IMR-90 (cell line): ENCODE data around the gene DOCK2. TPM values are rescaled to one million over a fixed set of nuclear protein-coding genes. Genes with fewer than 3 reads are reported as not detected.

Experiments
- ATAC-seq: fragments of 200-7000 bp; cut with Tn5 transposase; 2 replicates; pipeline ENCODE4 v1.9.1; 2020; ENCODE audit warnings: low read depth, mild to moderate bottlenecking, moderate library complexity
- BruUV-seq: library from RNA; stranded (reverse); fragments of 400-500 nt; replicated peaks from 2 replicates; lab custom pipeline; 2021; lab: Mats Ljungman, UMichigan
- CTCF ChIA-PET: fragments of 300-600 bp; formaldehyde crosslinking; extraction: SDS; loops from one replicate; lab custom pipeline; 2021; ENCODE audit warnings: antibody characterized with exemption; lab: Yijun Ruan, JAX
- POLR2A ChIA-PET: fragments of 300-600 bp; sonication (Branson Sonifier 250); formaldehyde crosslinking; loops from one replicate; lab custom pipeline; 2022; ENCODE audit warnings: antibody characterized with exemption; ENCODE audit not compliant: unreplicated experiment; lab: Charles Lee
- DNase-seq: peaks from one replicate; pipeline ENCODE4 v3.0.0; 2013
- H2AFZ ChIP-seq: replicated peaks from 2 replicates; pipeline ENCODE3; 2013; ENCODE audit warnings: low read length, mild to moderate bottlenecking; ENCODE audit not compliant: poor library complexity
- H2AK5ac ChIP-seq: 2 replicates; pipeline ENCODE4 v1.6.1; 2013; ENCODE audit warnings: low read depth, low read length, inconsistent platforms
- H2AK9ac ChIP-seq: replicated peaks from 2 replicates; pipeline ENCODE3; 2013; ENCODE audit warnings: mild to moderate bottlenecking, low read depth, low read length, moderate library complexity; ENCODE audit not compliant: poor library complexity
- H2BK120ac ChIP-seq: 2 replicates; pipeline ENCODE4 v1.6.1; 2013; ENCODE audit warnings: low read depth, low read length, inconsistent platforms
- H2BK15ac ChIP-seq: 3 replicates; pipeline ENCODE4 v1.6.1; 2013; ENCODE audit warnings: low read depth, low read length, inconsistent platforms
- H2BK20ac ChIP-seq: 2 replicates; pipeline ENCODE4 v1.6.1; 2013; ENCODE audit warnings: low read depth, mild to moderate bottlenecking, inconsistent platforms, low read length, moderate library complexity
- H2BK5ac ChIP-seq: 2 replicates; pipeline ENCODE4 v1.6.1; 2013; ENCODE audit warnings: mild to moderate bottlenecking, low read depth, low read length, inconsistent platforms; ENCODE audit not compliant: poor library complexity, severe bottlenecking
- H3K14ac ChIP-seq: replicated peaks from 2 replicates; pipeline ENCODE4 v1.6.1; 2013; ENCODE audit warnings: low read depth, low read length, inconsistent platforms
- H3K18ac ChIP-seq: 2 replicates; pipeline ENCODE4 v1.6.1; 2013; ENCODE audit warnings: low read depth, low read length, control low read depth
- H3K23ac ChIP-seq: 2 replicates; pipeline ENCODE4 v1.6.1; 2013; ENCODE audit warnings: low read depth, low read length, inconsistent platforms
- H3K27ac ChIP-seq: 2 replicates; pipeline ENCODE4 v1.5.1; 2013; ENCODE audit warnings: mild to moderate bottlenecking, control low read depth, low read length; ENCODE audit not compliant: insufficient read depth
- H3K27me3 ChIP-seq: 2 replicates; pipeline ENCODE4 v1.6.1; 2013; ENCODE audit warnings: low read length; ENCODE audit not compliant: control insufficient read depth, insufficient read depth
- H3K36me3 ChIP-seq: 2 replicates; pipeline ENCODE4 v1.6.1; 2013; ENCODE audit warnings: low read length, mixed read lengths; ENCODE audit not compliant: control insufficient read depth, insufficient read depth
- H3K4ac ChIP-seq: 2 replicates; pipeline ENCODE4 v1.6.1; 2013; ENCODE audit warnings: low read depth, low read length, inconsistent platforms
- H3K4me1 ChIP-seq: 2 replicates; pipeline ENCODE4 v1.6.1; 2013; ENCODE audit warnings: low read length, mixed read lengths; ENCODE audit not compliant: control insufficient read depth, insufficient read depth
- H3K4me2 ChIP-seq: 2 replicates; pipeline ENCODE4 v1.6.1; 2013; ENCODE audit warnings: low read depth, mild to moderate bottlenecking, control low read depth, low read length, moderate library complexity
- H3K4me3 ChIP-seq: 2 replicates; pipeline ENCODE4 v1.5.1; 2013; ENCODE audit warnings: low read depth, mild to moderate bottlenecking, control low read depth, low read length, moderate library complexity; ENCODE audit not compliant: insufficient read depth
- H3K56ac ChIP-seq: 2 replicates; pipeline ENCODE4 v1.6.1; 2013; ENCODE audit warnings: low read length, inconsistent platforms; ENCODE audit not compliant: insufficient read depth; ENCODE audit errors: extremely low read depth
- H3K79me1 ChIP-seq, 2 experiments: 2 replicates each; pipeline ENCODE4 v1.6.1; 2013; ENCODE audit warnings: low read length in 2 of 2, inconsistent platforms in 1 of 2, low read depth in 1 of 2
- H3K9ac ChIP-seq: 2 replicates; pipeline ENCODE4 v1.6.1; 2013; ENCODE audit warnings: low read depth, low read length, control low read depth
- H3K9me1 ChIP-seq: 2 replicates; pipeline ENCODE4 v1.6.1; 2013; ENCODE audit warnings: low read length, inconsistent platforms; ENCODE audit not compliant: insufficient read depth
- H3K9me3 ChIP-seq: 2 replicates; pipeline ENCODE4 v1.6.1; 2013; ENCODE audit warnings: low read length; ENCODE audit not compliant: control insufficient read depth, insufficient read depth
- H4K20me1 ChIP-seq: 2 replicates; pipeline ENCODE4 v1.6.1; 2013; ENCODE audit warnings: low read length, inconsistent platforms; ENCODE audit not compliant: insufficient read depth
- H4K5ac ChIP-seq: 2 replicates; pipeline ENCODE4 v1.6.1; 2013; ENCODE audit warnings: mild to moderate bottlenecking, low read depth, low read length, control low read depth
- H4K8ac ChIP-seq, 2 experiments: 2 replicates each; pipeline ENCODE4 v1.6.1; 2013; ENCODE audit warnings: low read depth in 2 of 2, low read length in 2 of 2, control low read depth in 1 of 2, inconsistent platforms in 1 of 2
- H4K91ac ChIP-seq: 2 replicates; pipeline ENCODE4 v1.6.1; 2013; ENCODE audit warnings: low read depth, low read length, inconsistent platforms; ENCODE audit not compliant: insufficient read depth
- BHLHE40 ChIP-seq: fragments of 150-350 bp; IDR thresholded peaks from 2 replicates; pipeline ENCODE4 v1.6.1; 2016; ENCODE audit warnings: mild to moderate bottlenecking, low read depth, low read length
- CEBPB ChIP-seq: IDR thresholded peaks from 2 replicates; pipeline ENCODE4 v1.6.1; 2012; ENCODE audit warnings: low read depth, low read length, improper control_type of control experiment
- CHD1 ChIP-seq: IDR thresholded peaks from 2 replicates; pipeline ENCODE4 v1.6.1; 2012; ENCODE audit warnings: low read depth, low read length, improper control_type of control experiment
- CTCF ChIP-seq: conservative IDR thresholded peaks from 2 replicates; pipeline ENCODE4 v1.5.1; 2012; ENCODE audit warnings: mild to moderate bottlenecking, low read depth, low read length, improper control_type of control experiment
- ELK1 ChIP-seq: fragments of 150-350 bp; IDR thresholded peaks from 2 replicates; pipeline ENCODE4 v1.6.1; 2016; ENCODE audit warnings: low read depth, mild to moderate bottlenecking, low read length, moderate library complexity, borderline replicate concordance
- FOS ChIP-seq: fragments of 150-350 bp; IDR thresholded peaks from 2 replicates; pipeline ENCODE4 v1.6.1; 2016; ENCODE audit warnings: low read depth, low read length
- MAFK ChIP-seq: IDR thresholded peaks from 2 replicates; pipeline ENCODE4 v1.6.1; 2012; ENCODE audit warnings: low read depth, low read length, improper control_type of control experiment
- MAZ ChIP-seq: IDR thresholded peaks from 2 replicates; pipeline ENCODE4 v1.6.1; 2012; ENCODE audit warnings: low read depth, mild to moderate bottlenecking, low read length, improper control_type of control experiment, moderate library complexity, borderline replicate concordance
- MXI1 ChIP-seq: IDR thresholded peaks from 2 replicates; pipeline ENCODE4 v1.6.1; 2012; ENCODE audit warnings: low read depth, mild to moderate bottlenecking, low read length, moderate library complexity, borderline replicate concordance
- NFE2L2 ChIP-seq: fragments of 150-350 bp; IDR thresholded peaks from 2 replicates; pipeline ENCODE4 v1.6.1; 2016; ENCODE audit warnings: low read depth, mild to moderate bottlenecking, low read length
- POLR2A ChIP-seq: IDR thresholded peaks from 2 replicates; pipeline ENCODE4 v1.6.1; 2012; ENCODE audit warnings: mild to moderate bottlenecking, low read depth, low read length
- RAD21 ChIP-seq: IDR thresholded peaks from 2 replicates; pipeline ENCODE4 v1.6.1; 2012; ENCODE audit warnings: low read length, improper control_type of control experiment
- RCOR1 ChIP-seq: IDR thresholded peaks from 2 replicates; pipeline ENCODE4 v1.6.1; 2012; ENCODE audit warnings: mild to moderate bottlenecking, low read length, improper control_type of control experiment; ENCODE audit not compliant: insufficient replicate concordance
- RFX5 ChIP-seq: IDR thresholded peaks from 2 replicates; pipeline ENCODE4 v1.8.0; 2012; ENCODE audit warnings: low read depth, mild to moderate bottlenecking, low read length, moderate library complexity
- SMC3 ChIP-seq: fragments of 150-350 bp; IDR thresholded peaks from 2 replicates; pipeline ENCODE4 v1.6.1; 2016; ENCODE audit warnings: low read depth, mild to moderate bottlenecking, antibody characterized with exemption, low read length, moderate library complexity
- USF2 ChIP-seq: fragments of 150-350 bp; IDR thresholded peaks from 2 replicates; pipeline ENCODE4 v1.6.1; 2017; ENCODE audit warnings: mild to moderate bottlenecking, antibody characterized with exemption, low read length, low read depth
- WGBS, 2 experiments: methylation state at CpG; one replicate each; pipeline versions ENCODE4 v1.1.5 to v1.1.7; 2013; ENCODE audit warnings: missing lambda C conversion rate in 2 of 2; ENCODE audit not compliant: insufficient read length in 1 of 2; ENCODE audit errors: extremely low coverage in 2 of 2; 5-methylcytosine and 5-hydroxymethylcytosine counted together
- dilution Hi-C: fragments of 300-500 bp; cut with HindIII; formaldehyde crosslinking; loops from one replicate; pipeline ENCODE4 v1.14.3; 2018; ENCODE audit warnings: low sequenced_read_pairs; ENCODE audit not compliant: unreplicated experiment
- in situ Hi-C: fragments of 300-500 bp; cut with MboI; formaldehyde crosslinking; loops from 3 replicates; pipeline ENCODE4 v1.14.3; 2019; ENCODE audit warnings: low sequenced_read_pairs, inconsistent platforms, mixed read lengths
- intact Hi-C: fragments of 100-400 bp; cut with micrococcal nuclease; formaldehyde crosslinking; loops from 2 replicates; pipeline ENCODE4 v1.10.0; 2022
- polyA plus RNA-seq, 3 experiments: library from polyadenylated mRNA; depleted of rRNA; stranded (reverse); fragments of >200 nt; gene quantifications; 2 replicates each; pipeline ENCODE4 v1.2.3, GENCODE V29; 2012; ENCODE audit warnings: low replicate concordance in 1 of 3
- total RNA-seq: library from RNA; depleted of rRNA; stranded (reverse); fragments of >200 nt; gene quantifications from 2 replicates; pipeline ENCODE4 v1.2.3, GENCODE V29; 2012

The DOCK2 gene
- total and polyA plus RNA-seq, 2 of the 4 experiments (the other 2 are of a cell fraction), result 0.72 to 3.0 TPM

- H3K4me1 ChIP-seq, result peaks cover 14% of the 10 kb centered on the region
- H3K9me3 ChIP-seq, result no peaks in the 10 kb centered on the region
- no peak overlapping the region for H4K8ac ChIP-seq
- no peak overlapping the region for H4K91ac ChIP-seq
- no peak overlapping the region for H3K4me2 ChIP-seq
- H4K5ac ChIP-seq, result no peak overlapping the region
- in situ Hi-C loops (no loop called here), intact Hi-C loops (loop anchor here (10.0 kb wide), 1 partner anchor 138 kb away; no protein-coding TSS in a partner anchor), dilution Hi-C loops (no loop called here)
- no peak overlapping the region for H2AK9ac ChIP-seq
- no peak overlapping the region for H2BK20ac ChIP-seq
- H2BK120ac ChIP-seq, result no peak overlapping the region
- H3K9me1 ChIP-seq, result peaks cover 21% of the 10 kb centered on the region
- no peak overlapping the region for H2BK5ac ChIP-seq
- ChIA-PET POLR2A (no interaction called here), CTCF (interaction anchor here (2.0 kb wide), 1 partner anchor 37 kb away, joined by 8 read pairs; the partner anchor contains the start of gene INSYN2B)
- no peak overlapping the region for H3K23ac ChIP-seq
- ATAC-seq (no peak), DNase-seq (peak; percentile 26)
- TF ChIP-seq BHLHE40 (no peak), CEBPB (no peak), NFE2L2 (no peak), ELK1 (no peak), CTCF (no peak), CHD1 (no peak), MAZ (no peak), RCOR1 (no peak), MAFK (no peak), USF2 (no peak), POLR2A (no peak), MXI1 (no peak), SMC3 (no peak), RFX5 (no peak), FOS (no peak), RAD21 (no peak)
- BruUV-seq, result no TSS peak
- no peak overlapping the region for H3K4ac ChIP-seq
- no peak overlapping the region for H3K4me3 ChIP-seq
- H3K36me3 ChIP-seq, result no peaks in the 10 kb centered on the region
- H3K27ac ChIP-seq, result no peak overlapping the region
- H2BK15ac ChIP-seq, result no peak overlapping the region
- H2AK5ac ChIP-seq, result no peak overlapping the region
- H3K56ac ChIP-seq, result no peak overlapping the region
- H3K18ac ChIP-seq, result no peak overlapping the region
- H3K14ac ChIP-seq, result no peak overlapping the region
- no peak overlapping the region for H3K9ac ChIP-seq
- H3K27me3 ChIP-seq, result no peaks in the 10 kb centered on the region
- peaks cover 23 to 54% of the 10 kb centered on the region in 2 experiments; a peak in 3 of 4 replicates for H3K79me1 ChIP-seq
- no peaks in the 10 kb centered on the region for H4K20me1 ChIP-seq
- no CpG with 5 or more reads among the region's 4 CpGs for WGBS, 2 experiments
- no peak overlapping the region for H2AFZ ChIP-seq
Measured at GRCh38 chr5:169943026-169943425, 306.0 kb downstream of the DOCK2 start.
